SK-N-SH (cell line): ENCODE measurements around the gene HHAT.

Experiments
- CHD2 ChIP-seq: fragments of 150-350 bp; IDR thresholded peaks from 2 replicates; pipeline ENCODE4 v1.6.1; 2018; ENCODE audit warnings: low read length; ENCODE audit not compliant: partially characterized antibody
- CTCF ChIP-seq: fragments of 200-600 bp; sonication (generic); IDR thresholded peaks from 2 replicates; pipeline ENCODE4 v1.6.1; 2017; ENCODE audit warnings: antibody characterized with exemption, mild to moderate bottlenecking, moderate library complexity
- EP300 ChIP-seq, 2 experiments: IDR thresholded peaks; 2 replicates each; pipeline versions ENCODE4 v1.4.0 to v1.6.1; 2012; ENCODE audit warnings: borderline replicate concordance in 1 of 2, low read depth in 1 of 2, low read length in 1 of 2
- MEF2A ChIP-seq: IDR thresholded peaks from 2 replicates; pipeline ENCODE4 v1.4.0; 2012; ENCODE audit warnings: low read depth, borderline replicate concordance
- MXI1 ChIP-seq: IDR thresholded peaks from 2 replicates; pipeline ENCODE4 v1.6.1; 2012; ENCODE audit warnings: mild to moderate bottlenecking, low read depth, low read length, improper control_type of control experiment
- RAD21 ChIP-seq: IDR thresholded peaks from 2 replicates; pipeline ENCODE4 v1.6.1; 2012; ENCODE audit warnings: mild to moderate bottlenecking, low read length
- TAF1 ChIP-seq: IDR thresholded peaks from 2 replicates; pipeline ENCODE4 v1.6.1; 2012; ENCODE audit warnings: low read depth, mild to moderate bottlenecking, low read length, moderate library complexity, borderline replicate concordance
- USF1 ChIP-seq: IDR thresholded peaks from 2 replicates; pipeline ENCODE4 v1.4.0; 2012; ENCODE audit warnings: low read depth, borderline replicate concordance
- YY1 ChIP-seq: IDR thresholded peaks from 2 replicates; pipeline ENCODE4 v1.4.0; 2012; ENCODE audit warnings: low read depth, mild to moderate bottlenecking

DNA sequence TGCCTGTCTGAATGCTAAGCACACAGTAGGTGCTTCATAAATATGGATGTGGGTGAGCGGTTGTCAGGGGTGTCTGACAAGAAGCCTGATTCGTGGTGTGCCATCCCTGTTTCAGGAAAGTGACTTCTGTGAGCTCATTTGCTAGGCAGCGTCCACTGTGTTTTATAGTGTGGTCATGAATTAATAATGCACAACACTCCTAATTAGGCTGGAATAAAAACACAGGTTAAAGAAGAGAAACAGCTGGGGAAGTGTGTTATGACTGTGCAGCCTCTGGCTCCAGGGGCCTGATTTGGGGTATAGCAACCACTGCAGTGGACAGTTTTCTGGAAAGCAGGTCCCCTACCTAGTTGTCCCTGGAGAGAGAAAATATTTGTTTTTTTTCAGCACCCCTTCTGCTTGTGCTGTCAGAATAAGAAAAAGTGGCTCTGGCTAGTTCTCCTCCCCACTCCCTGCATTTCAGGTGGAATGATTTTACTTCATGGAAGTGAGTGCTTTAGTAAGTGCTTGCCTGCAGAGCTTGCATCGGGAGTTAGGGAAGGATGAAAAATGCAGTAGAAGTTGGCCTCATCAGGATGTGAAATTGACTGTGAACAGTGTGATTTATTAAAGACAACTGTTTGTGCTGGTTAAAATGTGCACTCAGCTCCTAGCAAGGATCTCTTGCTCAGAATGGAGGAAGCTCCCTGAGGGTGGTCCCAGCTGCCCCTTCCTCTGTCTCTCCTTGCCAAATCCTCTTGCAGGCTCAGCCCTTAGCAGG lies 333.8 kb downstream of the HHAT start:
- TF ChIP-seq CTCF (no peak), USF1 (no peak), EP300 (IDR thresholded peaks at IDR 0.05; ENCODE audit: borderline replicate concordance in 1 of 2, low read depth in 1 of 2, low read length in 1 of 2) (no peak), YY1 (no peak), TAF1 (no peak), RAD21 (no peak), MXI1 (no peak), MEF2A (no peak), CHD2 (no peak)
